Activated gamma-delta T cell (primary cell): Measurements from ENCODE around the gene SFI1.
"Not testable (repeated sequence)": the region's sequence is repeated elsewhere in the genome, so short reads cannot be mapped to it uniquely, and the experiment has no call there.

Source experiments
- DNase-seq: peaks from one replicate; lab custom pipeline; 2025; lab: John Stamatoyannopoulos, UW

Gene SFI1

DNA sequence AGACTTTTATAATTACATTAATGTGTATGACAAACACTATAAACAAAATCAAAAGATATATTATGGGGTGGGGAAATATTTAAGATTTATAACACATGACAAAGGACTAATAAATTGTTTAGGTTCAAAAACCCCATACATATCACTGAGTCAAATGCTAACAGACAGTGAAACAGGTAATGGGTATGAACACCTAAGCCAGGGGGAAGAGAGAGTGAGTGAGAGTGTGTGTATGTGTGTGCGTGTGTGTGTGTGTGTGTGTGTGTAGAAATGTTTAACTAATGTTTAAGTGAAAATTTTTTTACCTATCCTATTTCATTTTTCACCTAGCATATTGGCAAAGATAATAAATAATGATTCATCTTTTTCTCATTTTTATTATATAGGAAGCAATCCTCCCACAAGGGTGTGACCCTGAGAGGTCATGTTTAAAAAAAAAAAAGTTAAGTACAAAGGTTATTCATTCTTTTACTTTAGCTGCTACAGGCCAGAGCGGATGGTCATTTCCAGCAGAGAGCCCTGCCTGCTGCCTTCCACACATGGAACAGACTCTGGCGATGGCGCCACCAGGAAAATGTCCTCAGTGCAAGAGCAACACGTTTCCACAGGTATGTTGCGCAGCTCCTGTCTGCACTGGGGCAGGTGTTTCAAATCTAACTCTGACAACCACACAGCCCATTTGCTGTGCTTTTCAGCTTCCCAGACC lies 92.8 kb downstream of the SFI1 start:
- DNase-seq = no peak

DNA sequence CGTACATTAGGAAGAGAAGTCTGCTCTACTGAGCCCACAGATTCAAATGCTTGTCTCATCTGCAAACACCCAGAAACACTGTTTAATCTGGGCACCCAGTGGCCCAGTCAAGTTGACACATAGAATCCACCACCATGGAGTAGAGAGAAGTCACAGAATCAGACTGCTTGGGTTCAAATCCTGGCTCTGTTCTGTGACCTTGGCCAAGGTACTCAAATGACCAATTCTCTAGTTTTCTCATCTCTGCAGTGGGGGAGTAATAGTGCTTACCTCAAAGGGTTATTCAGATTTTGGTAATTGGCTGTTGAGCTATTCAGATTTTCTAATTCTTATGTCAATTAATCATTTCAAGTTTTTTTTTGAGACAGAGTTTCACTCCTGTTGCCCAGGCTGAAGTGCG lies 93.8 kb downstream of the SFI1 start:
- not testable (repeated sequence) for DNase-seq

DNA sequence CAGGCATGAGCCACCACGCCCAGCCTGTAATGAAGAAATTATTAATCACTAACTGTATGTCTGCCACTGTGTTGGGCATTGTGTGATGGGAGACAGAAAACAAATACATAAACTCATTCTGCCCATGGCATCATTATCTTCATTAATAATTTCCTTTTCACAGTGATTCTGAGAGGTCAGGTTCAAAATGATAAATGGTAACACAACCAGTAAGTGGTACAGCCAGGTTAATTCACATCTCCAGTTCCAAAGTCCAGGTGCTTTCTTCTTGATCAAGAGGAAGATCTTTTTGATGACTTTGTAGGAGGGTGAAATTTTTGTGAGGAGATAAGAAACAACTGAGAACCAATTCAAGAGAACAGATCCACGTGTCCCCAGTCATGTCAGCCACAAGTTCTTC lies 98.9 kb downstream of the SFI1 start:
- no peak for DNase-seq

DNA sequence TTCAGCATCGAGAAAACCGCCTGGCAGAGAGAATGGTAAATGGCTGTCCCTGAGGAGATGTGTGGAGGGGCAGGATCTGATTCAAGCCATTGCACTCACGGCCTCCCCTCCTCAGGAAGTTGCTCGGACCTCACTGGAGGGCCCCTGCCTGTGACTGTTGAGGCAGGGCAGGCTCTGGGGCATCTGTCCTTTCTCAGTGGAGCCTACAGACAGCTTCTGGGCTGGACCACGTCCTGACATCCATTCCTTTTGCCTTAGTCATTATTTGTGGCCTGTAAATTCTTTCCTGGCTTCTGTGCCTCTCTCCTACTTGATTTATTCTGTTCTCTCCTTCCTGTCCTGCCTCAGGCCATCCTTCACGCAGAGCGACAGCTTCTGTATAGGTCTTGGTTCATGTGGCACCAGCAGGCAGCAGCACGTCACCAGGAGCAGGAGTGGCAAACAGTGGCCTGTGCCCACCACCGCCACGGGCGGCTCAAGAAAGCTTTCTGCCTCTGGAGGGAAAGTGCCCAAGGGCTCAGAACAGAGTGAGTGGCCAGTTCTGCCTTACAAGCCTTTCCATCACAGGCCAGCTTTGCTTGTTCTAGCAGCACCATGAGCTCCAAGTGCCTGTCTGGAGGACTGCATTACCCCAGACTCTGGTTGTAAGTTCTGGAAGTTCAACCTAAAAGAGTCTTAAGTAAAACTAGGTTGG lies 106.1 kb downstream of the SFI1 start:
- DNase-seq = no peak

DNA sequence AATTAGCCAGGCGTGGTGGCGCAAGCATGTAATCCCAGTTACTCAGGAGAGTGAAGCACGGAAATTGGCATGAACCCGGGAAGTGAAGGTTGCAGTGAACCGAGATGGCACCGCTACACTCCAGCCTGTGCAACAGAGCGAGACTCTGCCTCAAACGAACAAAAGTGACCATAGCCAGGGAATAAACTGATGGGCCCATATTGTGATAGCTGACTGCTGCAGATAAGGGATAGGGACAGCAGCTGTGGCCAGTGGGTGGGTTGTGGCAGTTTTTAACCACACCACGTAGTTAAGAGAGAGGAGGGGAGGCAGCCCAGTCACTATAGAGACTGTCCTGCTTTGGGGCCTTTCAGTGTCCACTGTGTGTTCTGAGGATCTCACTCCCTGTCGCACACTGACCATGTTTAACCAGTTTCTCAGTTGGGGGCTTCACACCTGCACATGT lies 106.8 kb downstream of the SFI1 start:
- no peak for DNase-seq

DNA sequence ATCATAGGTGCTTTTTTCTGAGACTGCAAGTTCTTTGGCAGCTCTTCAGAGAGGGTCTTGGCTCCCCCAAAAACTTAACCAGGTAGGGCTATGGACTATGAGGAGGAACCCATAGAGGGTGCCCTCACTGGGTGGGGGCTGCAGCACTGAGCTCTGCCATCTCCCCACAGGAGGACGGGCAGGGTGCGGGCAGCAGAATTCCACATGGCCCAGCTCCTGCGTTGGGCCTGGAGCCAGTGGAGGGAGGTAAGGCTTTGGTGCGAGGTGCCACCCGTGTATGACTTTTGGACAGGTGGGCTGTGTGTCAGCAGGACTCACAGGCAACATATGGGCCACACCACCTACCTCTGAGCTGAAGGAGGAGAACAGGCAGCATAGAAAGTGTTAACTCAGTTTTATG lies 107.2 kb downstream of the SFI1 start:
- no peak for DNase-seq

DNA sequence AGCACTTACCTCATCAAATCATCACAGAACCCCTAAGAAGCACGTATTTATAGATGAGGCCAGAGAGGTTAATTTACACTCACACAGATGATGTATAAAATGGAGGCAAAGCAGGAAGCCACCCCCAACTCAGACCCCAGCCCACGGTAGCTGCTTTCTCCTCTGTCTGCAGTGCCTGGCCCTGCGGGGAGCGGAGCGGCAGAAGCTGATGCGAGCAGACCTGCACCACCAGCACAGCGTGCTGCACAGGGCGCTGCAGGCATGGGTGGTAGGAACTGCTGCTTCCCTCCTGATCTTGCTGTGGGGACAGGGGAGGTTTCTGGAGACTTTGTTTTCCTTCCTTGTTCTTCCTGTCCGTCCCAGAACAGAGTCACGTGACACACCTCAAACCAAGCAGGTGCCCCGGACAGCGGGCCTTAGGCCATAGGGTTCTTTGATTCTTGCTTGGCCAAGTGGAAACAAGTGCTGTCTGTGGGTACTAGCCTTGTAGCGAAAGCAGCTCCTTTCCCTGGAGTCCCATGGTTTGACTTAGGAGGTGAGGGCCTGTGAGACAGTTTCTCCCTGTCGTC lies 107.9 kb downstream of the SFI1 start:
- no peak for DNase-seq

DNA sequence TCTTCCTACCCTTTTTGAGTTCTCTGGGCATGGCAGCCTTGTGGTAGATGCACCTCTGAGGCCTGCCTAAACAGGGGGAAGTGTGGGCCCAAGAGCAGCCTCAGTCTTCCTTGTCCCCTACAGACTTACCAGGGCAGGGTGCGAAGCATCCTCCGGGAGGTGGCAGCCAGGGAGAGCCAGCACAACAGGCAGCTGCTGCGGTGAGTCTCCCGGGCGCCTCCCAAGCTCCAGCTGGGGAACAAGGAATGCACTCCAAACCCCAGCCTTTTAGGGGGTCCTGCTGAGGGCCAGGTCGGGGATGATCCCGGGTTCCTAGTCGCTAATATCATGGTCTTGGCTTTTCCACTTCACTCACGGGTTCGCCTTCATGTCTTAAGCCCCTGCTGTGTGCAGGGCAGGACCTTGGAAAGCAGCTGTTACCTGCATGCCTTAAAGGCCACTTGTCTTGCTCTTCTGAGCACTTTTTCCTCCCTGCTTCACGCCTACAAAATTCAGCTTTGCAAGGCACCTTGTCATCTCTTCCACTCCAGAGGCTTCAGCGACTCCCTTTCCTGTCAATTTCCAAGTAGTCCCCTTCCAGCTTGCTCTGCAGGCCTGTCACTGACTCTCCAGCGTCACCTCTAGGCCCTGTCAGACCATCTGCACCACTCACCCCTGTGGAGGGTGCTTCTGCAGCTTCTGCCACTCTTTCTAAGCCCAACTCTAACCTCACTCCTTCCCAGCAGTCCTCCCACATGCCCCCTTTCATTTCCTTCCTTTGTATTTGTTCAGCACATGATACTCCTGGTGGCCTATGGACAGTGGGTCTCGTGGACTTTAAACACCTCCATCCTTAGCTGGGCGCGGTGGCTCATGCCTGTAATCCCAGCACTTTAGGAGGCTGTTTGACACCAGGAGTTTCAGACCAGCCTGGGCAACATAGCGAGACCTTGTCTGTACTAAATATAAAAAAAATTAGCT lies 108.7 kb downstream of the SFI1 start:
- no peak for DNase-seq

DNA sequence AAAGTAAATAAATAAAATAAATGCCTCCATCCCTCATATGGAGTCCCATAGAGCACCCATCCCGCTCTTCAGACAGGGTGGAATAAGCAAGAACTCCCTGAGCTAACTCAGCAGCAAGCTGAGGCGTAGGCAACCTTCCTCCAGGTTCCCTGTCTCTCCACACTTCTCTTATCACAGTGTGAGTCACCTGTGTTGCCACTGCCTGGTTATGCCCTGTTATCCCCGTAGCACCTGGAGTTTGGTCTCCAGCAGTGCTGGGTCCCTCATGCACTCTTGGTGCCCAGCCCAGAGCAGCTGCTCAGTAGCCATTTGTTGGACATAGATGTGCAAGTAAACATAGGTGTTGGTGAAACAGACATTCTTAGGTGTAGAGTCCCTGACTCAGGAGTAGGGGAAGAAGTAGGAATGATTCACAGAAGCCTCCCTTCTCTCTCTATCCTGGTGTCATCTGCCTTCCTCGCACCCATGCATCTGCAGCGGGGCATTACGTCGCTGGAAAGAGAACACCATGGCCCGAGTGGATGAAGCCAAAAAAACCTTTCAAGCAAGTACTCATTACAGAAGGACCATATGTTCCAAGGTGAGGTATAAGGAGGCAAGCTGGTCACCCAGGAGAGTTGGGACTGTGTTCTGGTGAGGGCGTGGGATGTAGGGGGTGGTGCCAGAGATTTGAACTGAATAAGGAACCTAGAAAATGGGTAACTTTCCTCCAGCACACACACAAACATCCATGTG lies 109.7 kb downstream of the SFI1 start:
- no peak for DNase-seq

DNA sequence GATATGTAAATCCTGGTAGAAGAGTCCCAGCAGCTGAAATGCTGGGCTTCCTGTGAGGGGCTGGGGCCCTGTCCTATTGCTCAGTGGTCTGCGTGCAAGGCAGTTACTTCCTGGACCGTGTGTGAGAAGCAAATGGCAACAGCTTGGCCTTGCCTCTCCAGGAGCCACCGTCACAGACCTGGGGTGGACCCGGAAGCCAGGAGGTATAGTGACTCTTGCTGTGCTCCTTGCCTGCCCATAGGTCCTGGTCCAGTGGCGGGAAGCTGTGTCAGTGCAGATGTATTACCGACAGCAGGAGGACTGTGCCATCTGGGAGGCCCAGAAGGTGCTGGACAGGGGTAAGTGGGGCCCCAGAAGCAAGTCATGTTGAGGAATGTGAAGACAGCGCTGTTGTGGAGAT lies 111.4 kb downstream of the SFI1 start:
- no peak for DNase-seq

DNA sequence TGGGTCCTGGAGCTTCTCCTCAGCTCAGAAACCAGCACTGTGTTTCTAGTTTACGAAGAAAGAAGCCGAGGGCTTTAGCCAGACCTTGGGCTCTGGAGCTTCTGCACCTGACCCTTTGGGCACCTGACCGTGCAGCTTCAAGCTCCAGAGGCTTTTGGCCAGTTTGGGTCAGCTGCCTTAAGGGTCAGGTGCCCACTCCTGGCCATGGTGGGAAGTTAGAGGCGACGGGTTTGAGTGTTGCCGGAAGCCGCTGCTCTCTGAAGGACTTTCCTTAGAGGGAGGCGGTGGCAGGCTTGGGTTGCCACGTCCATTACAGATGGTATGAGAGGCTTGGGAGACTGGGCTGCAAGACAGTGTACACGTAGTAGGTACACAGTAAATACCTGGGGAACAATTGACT lies 113.4 kb downstream of the SFI1 start:
- no peak for DNase-seq

DNA sequence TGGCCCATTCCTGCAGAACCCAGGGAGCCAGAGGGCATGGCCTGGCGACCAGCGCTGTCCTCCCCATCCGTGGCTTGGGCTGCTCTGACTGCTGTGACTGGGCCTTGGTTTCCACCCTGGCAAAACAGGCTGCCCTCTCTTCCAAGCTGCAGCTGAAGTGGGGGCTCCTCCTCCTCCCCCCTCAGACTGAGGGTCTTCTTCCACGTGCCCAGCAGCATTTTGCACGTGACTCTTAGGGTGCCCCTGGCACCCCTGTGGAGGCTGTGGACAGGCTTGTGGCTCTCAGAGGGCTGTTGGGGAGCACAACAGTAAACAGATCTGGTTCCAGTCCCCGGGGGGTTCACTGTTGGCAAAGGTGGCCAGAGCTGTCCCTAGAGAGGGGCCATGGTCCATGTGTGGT lies 114.3 kb downstream of the SFI1 start:
- DNase-seq = no peak

DNA sequence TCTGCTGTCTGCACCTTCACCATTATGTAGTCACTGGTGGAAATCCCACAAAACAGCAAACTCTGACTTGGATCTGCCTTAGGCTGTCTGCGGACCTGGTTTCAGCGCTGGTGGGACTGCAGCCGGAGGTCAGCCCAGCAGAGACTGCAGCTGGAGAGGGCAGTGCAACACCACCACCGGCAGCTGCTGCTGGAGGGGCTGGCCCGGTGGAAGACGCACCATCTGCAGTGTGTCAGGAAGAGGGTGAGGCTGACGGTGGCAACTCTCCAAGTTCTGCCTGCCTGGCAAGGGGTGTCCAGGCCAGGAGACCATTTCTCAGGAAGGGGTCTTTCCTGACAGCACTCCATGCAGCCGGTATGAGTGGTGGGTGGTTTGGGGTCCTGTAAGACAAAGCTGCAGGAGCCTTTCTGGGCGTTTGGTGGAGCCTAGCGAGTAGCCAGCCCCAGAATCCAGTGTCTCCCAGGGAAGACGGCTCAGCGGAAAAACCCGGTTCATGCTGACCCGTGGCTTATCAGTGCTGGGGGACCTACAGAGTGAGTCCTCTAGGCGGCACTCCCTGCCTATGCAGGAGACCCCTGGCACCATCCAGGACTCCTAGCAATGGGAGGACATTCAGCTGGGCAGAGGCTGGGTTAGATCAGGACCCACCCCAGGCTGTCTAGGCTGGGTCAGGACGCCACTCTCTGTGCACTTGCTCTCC lies 114.9 kb downstream of the SFI1 start:
- DNase-seq = no peak

DNA sequence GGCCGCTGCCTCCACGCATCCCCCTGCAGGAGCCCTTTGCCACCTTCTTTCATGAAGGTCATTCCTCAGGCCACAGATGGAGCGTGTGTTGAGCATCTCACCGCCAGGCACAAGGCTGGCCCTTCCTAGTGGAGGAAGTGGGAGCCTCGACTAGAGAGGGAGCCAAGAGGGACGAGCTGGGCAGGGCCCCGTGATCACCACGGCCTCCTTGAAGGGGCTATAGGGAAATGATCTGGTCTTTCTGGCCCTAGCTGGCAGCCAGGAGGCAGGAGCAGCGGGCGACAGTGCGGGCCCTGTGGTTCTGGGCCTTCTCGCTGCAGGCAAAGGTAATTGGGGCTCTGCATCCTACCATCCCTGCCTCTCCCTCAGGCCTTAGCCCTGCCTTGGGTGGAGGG lies 116.6 kb downstream of the SFI1 start:
- no peak for DNase-seq

DNA sequence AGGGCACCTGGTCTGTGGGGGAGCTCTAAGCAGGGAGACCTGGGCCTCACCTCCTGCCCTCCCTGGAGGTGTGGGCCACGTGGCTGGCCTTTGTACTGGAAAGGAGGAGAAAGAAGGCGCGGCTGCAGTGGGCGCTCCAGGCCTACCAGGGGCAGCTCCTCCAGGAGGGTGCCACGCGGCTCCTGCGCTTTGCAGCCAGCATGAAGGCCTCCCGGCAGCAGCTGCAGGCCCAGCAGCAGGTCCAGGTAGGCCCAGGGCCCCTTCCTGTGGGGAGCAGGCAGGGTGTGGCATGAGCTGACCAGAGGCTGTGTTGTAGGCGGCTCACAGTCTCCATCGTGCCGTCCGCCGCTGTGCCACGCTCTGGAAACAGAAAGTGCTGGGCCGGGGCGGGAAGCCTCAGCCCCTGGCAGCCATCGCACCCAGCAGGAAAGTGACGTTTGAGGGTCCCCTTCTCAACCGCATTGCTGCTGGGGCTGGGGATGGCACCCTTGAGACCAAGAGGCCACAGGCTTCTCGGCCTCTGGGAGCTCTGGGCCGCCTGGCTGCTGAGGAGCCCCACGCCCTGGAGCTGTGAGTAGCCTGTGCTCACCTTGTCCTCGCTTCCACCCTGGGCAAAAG lies 117.1 kb downstream of the SFI1 start:
- DNase-seq = no peak

DNA sequence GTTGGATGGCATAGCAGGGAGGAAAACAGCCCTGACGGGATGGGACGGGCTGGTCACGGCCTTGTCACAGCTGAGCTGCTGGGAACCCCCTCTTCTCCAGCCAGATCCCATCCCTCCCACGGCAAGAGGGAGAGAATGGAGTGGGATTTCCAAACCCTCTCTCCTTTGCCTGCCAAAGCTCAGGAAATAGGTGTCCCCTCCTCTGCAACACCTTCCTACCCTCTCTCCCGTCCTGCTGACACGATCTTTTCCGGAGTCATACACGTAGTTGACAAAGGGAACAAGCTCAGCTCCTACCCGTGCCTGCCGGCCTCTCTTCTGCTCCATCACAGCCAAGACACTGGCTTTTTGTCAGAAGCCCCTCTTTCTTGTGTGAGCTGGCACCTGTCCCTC lies 117.6 kb downstream of the SFI1 start:
- no peak for DNase-seq

DNA sequence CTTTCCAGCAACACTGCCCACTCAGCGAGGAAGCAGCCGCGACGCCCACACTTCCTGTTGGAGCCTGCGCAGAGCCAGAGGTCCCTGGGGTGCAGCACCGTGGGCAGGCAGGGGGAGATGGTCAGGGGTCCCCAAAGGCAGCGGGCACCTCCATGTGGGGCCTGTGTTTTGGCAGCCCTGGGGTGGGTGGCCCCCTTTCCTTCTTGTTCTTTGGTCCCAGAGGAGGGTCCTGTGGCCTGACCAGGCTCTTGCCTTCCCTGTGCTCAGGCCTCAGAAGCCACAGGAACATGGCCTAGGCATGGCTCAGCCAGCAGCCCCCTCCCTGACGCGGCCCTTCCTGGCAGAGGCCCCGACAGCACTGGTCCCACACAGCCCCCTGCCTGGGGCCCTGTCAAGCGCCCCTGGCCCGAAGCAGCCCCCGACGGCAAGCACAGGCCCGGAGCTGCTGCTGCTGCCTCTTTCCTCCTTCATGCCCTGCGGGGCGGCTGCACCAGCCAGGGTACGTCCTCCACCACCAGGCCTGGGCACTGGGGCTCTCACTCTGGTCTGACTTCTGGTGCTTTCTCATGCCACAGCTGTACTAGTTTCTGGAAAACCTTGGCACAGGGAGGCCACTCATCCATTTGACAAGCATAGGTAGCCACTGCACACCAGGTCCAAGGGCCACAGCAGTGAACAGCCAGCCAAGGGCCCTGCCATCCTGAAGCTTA lies 118.6 kb downstream of the SFI1 start:
- DNase-seq = no peak

DNA sequence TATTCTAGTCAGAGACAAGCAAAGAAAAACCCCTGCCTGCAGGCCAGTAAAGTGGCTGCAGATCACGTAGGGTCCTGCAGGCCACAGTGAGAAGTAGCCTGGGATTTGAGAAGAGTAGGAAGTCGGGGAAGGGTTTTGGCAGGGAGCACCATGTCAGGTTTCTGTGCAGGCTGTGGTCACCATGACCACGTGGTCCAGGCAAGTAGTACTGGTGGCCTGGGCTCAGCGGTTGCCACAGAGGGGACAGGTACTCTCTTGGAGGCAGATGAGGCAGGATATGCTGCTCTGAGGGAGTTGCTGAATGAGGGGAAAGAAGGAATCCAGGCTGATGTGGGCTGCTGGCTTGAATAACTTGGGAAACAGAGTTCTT lies 119.1 kb downstream of the SFI1 start:
- DNase-seq = no peak

DNA sequence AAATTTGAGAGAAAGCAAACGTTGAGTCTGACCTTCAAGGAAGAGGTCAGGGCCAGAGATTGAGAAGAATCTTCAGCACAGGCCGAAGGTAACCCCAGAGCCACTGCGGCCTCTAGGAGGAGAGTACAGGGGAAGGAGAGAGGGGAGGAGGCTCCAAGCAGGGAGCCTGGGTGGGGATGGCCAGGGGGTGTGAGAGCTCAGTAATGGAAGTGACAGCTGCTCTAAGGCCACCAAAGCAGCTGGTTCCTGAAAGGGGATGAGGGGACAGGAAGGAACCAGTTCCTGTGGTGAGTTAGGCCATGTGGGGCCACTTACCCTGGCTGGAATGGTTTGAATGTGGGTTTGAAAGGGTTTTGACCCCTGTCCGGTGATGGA lies 119.6 kb downstream of the SFI1 start:
- DNase-seq = no peak
